Nephron progenitor cell (in vitro differentiated cells): ENCODE measurements around the gene MCTP2.
A peak's percentile ranks its signal among the peaks of the same experiment; 100 is the strongest.

Source experiments
- DNase-seq: peaks from one replicate; pipeline ENCODE4 v3.0.0; 2021
- H3K27ac Mint-ChIP-seq: 2 replicates; pipeline ENCODE4 v1.8.0; 2021; ENCODE audit warnings: mild to moderate bottlenecking, moderate library complexity, mixed read lengths
- H3K27me3 Mint-ChIP-seq: 2 replicates; pipeline ENCODE4 v1.8.0; 2021; ENCODE audit warnings: mild to moderate bottlenecking, low read depth, mixed read lengths; ENCODE audit not compliant: poor library complexity
- H3K36me3 Mint-ChIP-seq: 2 replicates; pipeline ENCODE4 v1.8.0; 2021; ENCODE audit warnings: low read depth, mixed read lengths
- H3K4me1 Mint-ChIP-seq: 2 replicates; pipeline ENCODE4 v1.8.0; 2021; ENCODE audit warnings: mixed read lengths
- H3K4me3 Mint-ChIP-seq: 2 replicates; pipeline ENCODE4 v1.8.0; 2021; ENCODE audit warnings: mild to moderate bottlenecking, moderate library complexity, mixed read lengths
- H3K9me3 Mint-ChIP-seq: 2 replicates; pipeline ENCODE4 v1.8.0; 2021; ENCODE audit warnings: mild to moderate bottlenecking, moderate library complexity, mixed read lengths
- CTCF ChIP-seq: fragments of 200-600 bp; sonication (generic); IDR thresholded peaks from 2 replicates; pipeline ENCODE4 v1.5.0; 2021; ENCODE audit warnings: antibody characterized with exemption

MCTP2 gene

GRCh38 chr15:94370936-94371285, 139.6 kb downstream of the MCTP2 start:
- no peaks in the 10 kb centered on the region for H3K36me3 Mint-ChIP-seq
- H3K9me3 Mint-ChIP-seq = no peaks in the 10 kb centered on the region
- no peak for TF ChIP-seq CTCF
- H3K27ac Mint-ChIP-seq = no peak overlapping the region
- no peak overlapping the region for H3K4me3 Mint-ChIP-seq
- peaks cover 55% of the 10 kb centered on the region for H3K4me1 Mint-ChIP-seq
- DNase-seq = no peak
- peaks cover 3% of the 10 kb centered on the region for H3K27me3 Mint-ChIP-seq

GRCh38 chr15:94372821-94373220, 141.5 kb downstream of the MCTP2 start:
- H3K4me3 Mint-ChIP-seq = no peak overlapping the region
- no peak for TF ChIP-seq CTCF
- H3K4me1 Mint-ChIP-seq = peaks cover 49% of the 10 kb centered on the region
- H3K27me3 Mint-ChIP-seq = peaks cover 4% of the 10 kb centered on the region
- no peak for DNase-seq
- H3K9me3 Mint-ChIP-seq = no peaks in the 10 kb centered on the region
- no peak overlapping the region for H3K27ac Mint-ChIP-seq
- no peaks in the 10 kb centered on the region for H3K36me3 Mint-ChIP-seq

- no peaks in the 10 kb centered on the region for H3K9me3 Mint-ChIP-seq
- TF ChIP-seq CTCF = peak; percentile 35
- H3K27ac Mint-ChIP-seq = no peak overlapping the region
Measured at GRCh38 chr15:94375997-94376396, 144.6 kb downstream of the MCTP2 start.

GRCh38 chr15:94379986-94380385, 148.6 kb downstream of the MCTP2 start:
- no peak for DNase-seq
- TF ChIP-seq CTCF = no peak
- peaks cover 4% of the 10 kb centered on the region for H3K27me3 Mint-ChIP-seq
- H3K36me3 Mint-ChIP-seq = no peaks in the 10 kb centered on the region
- H3K9me3 Mint-ChIP-seq = peaks cover 4% of the 10 kb centered on the region
- H3K27ac Mint-ChIP-seq = no peak overlapping the region
- H3K4me1 Mint-ChIP-seq = peaks cover 23% of the 10 kb centered on the region
- no peak overlapping the region for H3K4me3 Mint-ChIP-seq

More at GRCh38 chr15:94375997-94376396, 144.6 kb downstream of the MCTP2 start:
- H3K4me3 Mint-ChIP-seq = no peak overlapping the region
- peaks cover 4% of the 10 kb centered on the region for H3K27me3 Mint-ChIP-seq
- DNase-seq = no peak
- peaks cover 18% of the 10 kb centered on the region for H3K4me1 Mint-ChIP-seq
- H3K36me3 Mint-ChIP-seq = no peaks in the 10 kb centered on the region

- H3K4me1 Mint-ChIP-seq = peaks cover 22% of the 10 kb centered on the region
- no peaks in the 10 kb centered on the region for H3K36me3 Mint-ChIP-seq
- TF ChIP-seq CTCF = no peak
- no peak overlapping the region for H3K27ac Mint-ChIP-seq
- H3K4me3 Mint-ChIP-seq = no peak overlapping the region
- peaks cover 1% of the 10 kb centered on the region for H3K27me3 Mint-ChIP-seq
- H3K9me3 Mint-ChIP-seq = peaks cover 4% of the 10 kb centered on the region
- no peak for DNase-seq
Measured at GRCh38 chr15:94380798-94381197, 149.4 kb downstream of the MCTP2 start.

- Mint-ChIP-seq H3K9me3 (peaks cover 4% of the 10 kb centered on the region), H3K36me3 (no peaks in the 10 kb centered on the region), H3K4me3 (no peak overlapping the region), H3K4me1 (peaks cover 22% of the 10 kb centered on the region), H3K27me3 (no peaks in the 10 kb centered on the region), H3K27ac (no peak overlapping the region)
- no peak for DNase-seq
- no peak for TF ChIP-seq CTCF
Measured at GRCh38 chr15:94381384-94381783, 150.0 kb downstream of the MCTP2 start.
